Right lobe of liver (tissue), 4 donors: ENCODE measurements around the gene LUZP2.

ENCODE experiments used
- POLR2A ChIP-seq: fragments of 450-650 bp; IDR thresholded peaks from one replicate; pipeline ENCODE4 v1.6.1; 2017; ENCODE audit warnings: antibody characterized with exemption, mild to moderate bottlenecking
- TF ChIP-seq, protein P1 (sequence below), 4 donors: fragments of 200-600 bp in 3 of 4; fragments of 450-650 bp in 1 of 4; IDR thresholded peaks; one replicate each; pipeline versions ENCODE4 v1.5.1 to v1.8.0; 2016 to 2022; ENCODE audit warnings: antibody characterized with exemption in 4 of 4, mild to moderate bottlenecking in 2 of 4
- donor health status: DM: no; HTN: no; CAD: no.
- donor health status: DM: no; HTN: no; CAD: no.
- donor health status: DM: no; HTN: yes; CAD: no.

DNA sequence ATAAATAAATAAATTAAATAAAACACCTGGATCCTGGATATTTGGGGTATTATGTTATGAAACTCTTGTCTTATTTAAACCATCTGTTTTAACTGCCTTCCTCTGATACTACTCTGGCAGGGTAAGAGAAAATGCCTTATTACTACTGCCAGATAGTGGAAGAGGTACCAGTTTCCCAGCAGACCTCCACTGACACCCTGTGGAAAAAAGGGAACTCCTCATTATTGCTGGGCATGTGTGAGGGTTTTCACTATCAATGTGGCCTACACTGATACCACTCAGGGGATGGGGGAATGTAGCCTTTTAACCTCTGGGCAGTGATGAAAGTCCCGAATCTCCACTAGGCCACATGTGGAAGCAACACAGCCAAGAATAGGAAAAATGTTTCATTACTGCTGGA, 121.0 kb downstream of the LUZP2 start:
- TF ChIP-seq, protein P1, sequence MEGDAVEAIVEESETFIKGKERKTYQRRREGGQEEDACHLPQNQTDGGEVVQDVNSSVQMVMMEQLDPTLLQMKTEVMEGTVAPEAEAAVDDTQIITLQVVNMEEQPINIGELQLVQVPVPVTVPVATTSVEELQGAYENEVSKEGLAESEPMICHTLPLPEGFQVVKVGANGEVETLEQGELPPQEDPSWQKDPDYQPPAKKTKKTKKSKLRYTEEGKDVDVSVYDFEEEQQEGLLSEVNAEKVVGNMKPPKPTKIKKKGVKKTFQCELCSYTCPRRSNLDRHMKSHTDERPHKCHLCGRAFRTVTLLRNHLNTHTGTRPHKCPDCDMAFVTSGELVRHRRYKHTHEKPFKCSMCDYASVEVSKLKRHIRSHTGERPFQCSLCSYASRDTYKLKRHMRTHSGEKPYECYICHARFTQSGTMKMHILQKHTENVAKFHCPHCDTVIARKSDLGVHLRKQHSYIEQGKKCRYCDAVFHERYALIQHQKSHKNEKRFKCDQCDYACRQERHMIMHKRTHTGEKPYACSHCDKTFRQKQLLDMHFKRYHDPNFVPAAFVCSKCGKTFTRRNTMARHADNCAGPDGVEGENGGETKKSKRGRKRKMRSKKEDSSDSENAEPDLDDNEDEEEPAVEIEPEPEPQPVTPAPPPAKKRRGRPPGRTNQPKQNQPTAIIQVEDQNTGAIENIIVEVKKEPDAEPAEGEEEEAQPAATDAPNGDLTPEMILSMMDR (IDR thresholded peaks at IDR 0.05), result no peak
- TF ChIP-seq POLR2A, result no peak
